NK-92 (cell line): ENCODE data around the gene PRR19.

Source experiments
- DNase-seq: peaks from one replicate; lab custom pipeline; 2025; ENCODE audit not compliant: unreplicated experiment; lab: John Stamatoyannopoulos, UW

The PRR19 gene

GRCh38 chr19:42271045-42271419 is 30.9 kb upstream of the PRR19 start:
- DNase-seq = no peak

DNA sequence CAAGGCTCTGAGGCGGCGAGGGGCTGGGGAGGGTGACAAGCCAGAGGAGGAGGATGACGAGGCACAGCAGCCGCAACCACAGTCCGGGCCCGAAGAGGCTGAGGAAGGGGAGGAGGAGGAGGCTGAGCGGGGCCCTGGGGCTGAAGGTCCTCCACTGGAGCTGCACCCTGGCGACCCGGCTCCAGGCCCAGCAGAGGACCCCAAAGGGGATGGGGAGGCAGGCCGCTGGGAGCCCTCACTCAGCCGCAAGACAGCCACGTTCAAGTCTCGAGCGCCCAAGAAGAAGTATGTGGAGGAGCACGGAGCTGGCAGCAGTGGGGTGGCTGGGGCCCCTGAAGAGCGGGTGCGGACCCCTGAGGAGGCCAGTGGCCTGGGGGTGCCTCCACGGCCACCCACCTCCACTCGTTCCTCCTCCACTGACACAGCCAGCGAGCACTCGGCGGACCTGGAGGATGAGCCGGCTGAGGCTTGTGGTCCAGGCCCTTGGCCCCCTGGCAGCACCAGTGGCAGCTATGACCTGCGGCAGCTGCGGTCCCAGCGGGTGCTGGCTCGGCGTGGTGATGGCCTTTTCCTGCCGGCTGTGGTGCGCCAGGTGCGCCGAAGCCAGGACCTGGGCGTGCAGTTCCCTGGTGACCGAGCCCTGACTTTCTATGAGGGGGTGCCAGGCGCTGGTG is 29.9 kb upstream of the PRR19 start:
- no peak for DNase-seq

GRCh38 chr19:42272535-42272897 is 29.4 kb upstream of the PRR19 start:
- DNase-seq = no peak

DNA sequence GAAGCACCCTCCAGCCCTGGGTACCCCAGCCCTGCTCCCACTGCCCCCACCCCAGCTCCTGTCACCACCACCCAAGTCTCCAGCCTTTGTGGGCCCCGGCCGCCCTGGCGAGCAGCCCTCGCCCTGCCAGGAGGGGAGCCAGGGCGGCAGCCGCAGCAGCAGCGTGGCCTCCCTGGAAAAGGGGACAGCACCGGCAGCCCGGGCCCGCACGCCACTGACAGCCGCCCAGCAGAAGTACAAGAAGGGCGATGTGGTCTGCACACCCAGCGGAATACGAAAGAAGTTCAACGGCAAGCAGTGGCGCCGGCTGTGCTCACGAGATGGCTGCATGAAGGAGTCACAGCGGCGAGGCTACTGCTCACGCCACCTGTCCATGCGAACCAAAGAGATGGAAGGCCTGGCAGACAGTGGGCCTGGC is 28.9 kb upstream of the PRR19 start:
- no peak for DNase-seq

GRCh38 chr19:42273407-42274064 is 28.4 kb upstream of the PRR19 start:
- DNase-seq = no peak

DNA sequence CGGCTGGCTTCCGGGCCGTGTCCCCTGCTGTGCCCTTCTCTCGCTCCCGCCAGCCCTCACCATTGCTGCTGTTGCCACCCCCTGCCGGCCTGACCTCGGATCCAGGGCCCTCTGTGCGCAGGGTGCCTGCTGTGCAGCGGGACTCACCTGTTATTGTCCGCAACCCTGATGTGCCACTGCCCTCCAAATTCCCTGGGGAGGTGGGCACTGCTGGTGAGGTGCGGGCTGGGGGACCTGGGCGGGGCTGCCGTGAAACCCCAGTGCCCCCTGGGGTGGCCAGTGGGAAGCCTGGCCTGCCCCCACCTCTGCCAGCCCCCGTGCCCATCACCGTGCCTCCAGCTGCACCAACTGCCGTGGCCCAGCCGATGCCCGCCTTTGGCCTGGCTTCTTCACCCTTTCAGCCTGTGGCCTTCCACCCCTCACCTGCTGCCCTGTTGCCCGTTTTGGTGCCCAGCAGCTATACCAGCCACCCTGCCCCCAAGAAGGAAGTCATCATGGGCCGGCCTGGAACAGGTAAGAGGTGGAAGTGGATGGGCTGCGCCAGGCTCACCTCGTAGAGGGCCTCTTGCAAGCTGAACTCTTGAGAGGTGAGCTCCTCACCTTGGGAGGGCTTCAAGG is 27.8 kb upstream of the PRR19 start:
- no peak for DNase-seq

- DNase-seq = no peak
Measured at GRCh38 chr19:42275103-42275502, 26.8 kb upstream of the PRR19 start.

DNA sequence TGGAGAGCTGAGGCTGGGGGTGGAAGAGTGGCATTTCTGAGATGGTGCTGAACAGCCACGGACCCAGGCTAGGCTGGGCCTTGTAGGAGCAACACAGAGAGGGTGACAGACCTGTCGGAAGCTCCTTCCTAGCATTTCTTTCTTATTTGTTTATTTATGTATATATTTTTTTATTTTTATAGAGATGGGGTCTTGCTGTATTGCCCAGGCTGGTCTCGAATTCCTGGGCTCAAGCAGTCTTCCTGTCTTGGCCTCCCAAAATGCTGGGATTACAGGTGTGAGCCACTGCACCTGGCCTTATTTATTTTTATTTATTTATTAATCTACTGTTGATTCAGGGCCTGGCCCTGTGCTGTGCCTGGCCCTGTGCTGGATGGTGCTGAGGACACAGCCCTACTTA is 26.4 kb upstream of the PRR19 start:
- no peak for DNase-seq

DNA sequence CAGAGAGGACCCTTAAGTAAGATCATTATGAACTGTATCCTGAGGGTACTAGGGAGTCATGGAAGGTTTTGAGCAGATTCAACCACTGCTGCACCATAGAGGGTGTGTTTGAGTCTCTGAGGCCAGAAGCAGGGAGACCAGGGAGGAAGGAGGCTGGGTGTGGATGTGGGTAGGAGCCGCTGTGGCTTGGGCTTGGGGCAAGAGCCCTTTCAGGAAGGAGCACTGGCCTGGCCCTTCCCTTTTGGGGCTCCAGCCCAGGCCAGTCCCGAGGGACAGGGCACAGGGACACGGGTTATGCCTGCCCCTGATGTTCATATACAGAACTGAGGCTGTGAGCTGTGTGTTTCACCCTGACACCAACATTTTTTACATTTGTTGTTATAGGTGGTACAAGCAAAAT is 25.6 kb upstream of the PRR19 start:
- DNase-seq = no peak

GRCh38 chr19:42276821-42277220 is 25.1 kb upstream of the PRR19 start:
- DNase-seq = no peak

DNA sequence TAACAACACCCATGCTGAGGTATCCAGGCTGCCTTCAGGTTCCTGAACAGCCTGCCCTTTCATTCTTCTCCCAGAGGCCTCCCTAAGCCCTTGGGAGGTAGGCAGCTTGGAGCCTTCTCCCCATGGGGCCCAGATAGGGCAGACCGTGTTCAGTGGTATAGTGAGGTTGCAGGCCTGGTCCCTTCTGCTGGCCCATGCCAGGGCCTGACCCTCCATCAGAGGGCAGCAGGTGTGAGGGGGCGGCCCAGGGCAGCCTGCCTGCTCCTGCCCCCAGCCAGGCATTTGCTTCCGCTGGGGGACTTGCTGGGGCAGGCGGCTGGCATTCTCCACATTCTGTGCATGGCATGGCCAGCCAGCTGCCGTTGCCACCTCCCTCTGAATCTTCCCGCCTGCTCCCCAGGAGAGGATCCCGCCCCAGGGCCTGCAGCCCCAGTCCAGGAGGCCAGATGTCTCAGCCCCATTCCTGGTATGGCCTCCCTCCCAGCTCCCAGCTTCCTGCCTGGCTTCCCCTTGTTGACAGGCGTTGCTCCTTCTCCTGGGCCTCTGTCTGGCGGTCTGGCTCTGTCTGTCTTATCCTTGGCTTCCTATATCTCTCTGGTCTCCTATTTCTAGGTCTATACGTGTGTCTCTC is 24.0 kb upstream of the PRR19 start:
- no peak for DNase-seq

DNA sequence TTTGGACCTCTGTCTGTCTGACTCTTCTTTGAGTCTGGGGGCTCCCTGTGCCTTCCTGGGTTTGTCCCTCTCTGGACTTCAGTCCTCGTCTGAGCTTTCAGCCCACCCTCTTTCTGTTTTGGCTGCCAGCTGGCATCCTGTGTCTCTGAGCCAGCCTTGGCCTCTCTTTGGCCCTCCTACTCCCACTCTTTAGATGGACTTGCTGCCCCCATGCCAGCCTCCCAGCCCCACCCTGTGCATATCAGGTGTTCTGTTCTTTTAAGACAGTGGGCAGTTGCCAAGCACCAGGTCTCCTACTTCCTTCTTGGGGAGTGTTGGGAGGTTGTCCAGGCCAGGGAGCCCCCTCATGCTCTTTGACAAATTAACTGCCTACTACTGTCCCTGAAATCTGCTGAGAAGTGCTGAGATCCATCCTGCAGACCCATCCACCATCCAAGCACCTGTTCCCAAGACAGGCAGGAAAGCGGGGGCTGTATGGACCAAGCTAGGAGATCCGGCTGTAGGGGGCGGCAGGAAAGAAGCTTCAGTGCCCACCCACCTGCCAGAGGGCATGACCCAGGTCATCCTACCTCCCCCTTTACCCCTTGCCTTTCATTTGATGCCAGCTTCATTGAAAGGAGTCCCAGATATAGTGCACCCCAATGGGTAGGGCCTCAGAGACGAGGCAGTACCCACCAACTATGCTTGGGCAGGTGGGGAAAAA is 23.3 kb upstream of the PRR19 start:
- no peak for DNase-seq

- DNase-seq = no peak
Measured at GRCh38 chr19:42279155-42279901, 22.6 kb upstream of the PRR19 start.

DNA sequence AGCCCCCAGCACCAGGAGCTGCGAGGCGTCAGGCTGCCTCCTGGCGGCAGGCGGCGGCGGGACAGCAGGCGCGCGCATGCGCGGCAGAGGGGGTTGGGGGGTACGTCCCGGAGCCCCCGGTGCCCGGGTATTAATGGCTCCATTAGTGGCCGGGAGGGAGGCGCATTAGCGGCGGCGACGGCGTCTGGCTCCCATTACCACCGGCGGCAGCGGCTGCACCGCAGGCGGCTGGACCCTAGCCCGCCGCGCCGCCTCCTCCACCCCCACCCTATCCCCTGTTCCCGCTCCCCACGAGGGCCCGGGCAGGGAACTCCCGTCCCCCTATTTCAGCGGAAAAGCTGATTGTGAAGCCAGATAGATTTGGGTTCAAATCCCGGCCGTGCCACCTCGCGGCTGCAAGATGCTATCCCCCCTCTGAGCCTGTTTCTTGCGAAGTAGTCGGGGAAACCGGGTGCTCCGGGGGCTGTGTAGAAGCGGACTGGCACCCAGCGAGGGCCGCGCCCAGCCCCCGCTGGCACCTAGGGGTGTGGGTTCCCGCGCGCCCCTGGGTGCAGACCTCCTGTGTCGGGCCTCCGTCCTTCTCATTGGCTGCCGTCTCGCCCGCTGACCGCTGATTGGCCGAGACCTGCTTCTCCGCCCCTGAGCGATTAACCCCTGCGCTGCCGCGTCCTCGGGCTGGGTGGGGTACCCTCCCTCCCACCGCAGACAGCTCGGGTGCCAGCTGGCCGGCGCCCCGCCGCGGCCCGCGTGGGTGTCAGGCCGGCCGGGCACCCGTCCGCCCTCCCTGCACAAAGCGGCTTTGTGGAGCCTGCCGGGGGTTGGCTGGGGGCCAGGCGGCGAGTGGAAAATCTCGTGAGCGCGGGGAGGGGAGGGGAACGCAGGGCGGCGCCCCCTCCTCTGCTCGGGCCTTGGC is 21.8 kb upstream of the PRR19 start:
- DNase-seq = no peak

- no peak for DNase-seq
Measured at GRCh38 chr19:42280815-42281145, 21.2 kb upstream of the PRR19 start.

GRCh38 chr19:42281146-42281826 is 20.6 kb upstream of the PRR19 start:
- DNase-seq = no peak

GRCh38 chr19:42281827-42282762 is 19.8 kb upstream of the PRR19 start:
- DNase-seq = no peak

DNA sequence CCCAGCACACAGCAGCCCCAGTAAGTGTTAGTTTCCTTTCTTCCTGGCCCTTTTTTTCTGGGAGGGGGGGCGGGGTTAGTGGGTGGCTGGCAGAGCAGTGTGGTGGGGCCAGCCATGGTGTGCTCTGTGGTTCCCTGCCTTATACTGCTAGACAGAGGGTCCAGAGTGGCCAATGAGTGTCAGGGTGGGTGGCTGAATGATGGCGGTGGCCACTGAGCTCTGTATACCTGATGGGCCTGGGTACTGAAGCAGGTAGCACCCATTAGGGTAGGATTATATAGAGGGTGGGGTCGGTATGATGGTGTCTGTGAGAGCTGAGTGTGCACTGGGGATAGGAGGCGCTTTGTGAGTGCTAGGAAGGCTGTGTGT is 19.1 kb upstream of the PRR19 start:
- no peak for DNase-seq
